ENCODE results near the gene MAFF.

DNA sequence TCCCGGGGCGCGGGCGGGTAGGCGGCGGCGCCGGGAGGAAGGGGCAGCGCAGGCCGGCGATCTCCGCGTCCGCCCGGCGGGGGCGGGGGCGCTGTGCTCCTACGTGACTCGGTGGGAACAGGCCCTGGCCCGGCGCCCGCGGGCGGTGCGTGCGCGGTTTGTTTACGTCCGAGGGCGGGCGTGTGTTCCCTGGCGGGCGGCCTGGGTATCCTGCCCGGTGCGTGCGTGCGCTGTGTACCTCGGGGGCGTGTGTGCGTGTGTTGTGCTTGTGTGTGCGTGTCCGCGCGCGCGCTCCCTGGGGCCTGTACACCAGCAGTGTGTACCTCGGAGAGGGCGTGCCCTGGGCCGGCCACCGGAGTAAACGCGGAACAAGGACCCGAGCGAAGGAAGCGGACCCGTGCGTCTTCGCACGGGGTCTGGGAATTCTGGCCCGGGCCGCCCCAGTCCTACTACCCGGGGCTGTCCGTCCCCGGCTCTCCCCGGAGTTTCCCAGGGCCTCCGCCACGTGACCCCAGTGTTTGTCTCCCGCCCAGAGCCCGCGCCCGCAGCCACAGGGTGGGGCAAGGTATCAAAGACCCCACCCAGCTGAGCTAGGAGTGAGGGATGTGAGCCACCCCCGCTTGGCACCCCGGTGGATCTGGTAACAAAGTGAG is 769 bp downstream of the MAFF start:
- TF ChIP-seq, protein P1, sequence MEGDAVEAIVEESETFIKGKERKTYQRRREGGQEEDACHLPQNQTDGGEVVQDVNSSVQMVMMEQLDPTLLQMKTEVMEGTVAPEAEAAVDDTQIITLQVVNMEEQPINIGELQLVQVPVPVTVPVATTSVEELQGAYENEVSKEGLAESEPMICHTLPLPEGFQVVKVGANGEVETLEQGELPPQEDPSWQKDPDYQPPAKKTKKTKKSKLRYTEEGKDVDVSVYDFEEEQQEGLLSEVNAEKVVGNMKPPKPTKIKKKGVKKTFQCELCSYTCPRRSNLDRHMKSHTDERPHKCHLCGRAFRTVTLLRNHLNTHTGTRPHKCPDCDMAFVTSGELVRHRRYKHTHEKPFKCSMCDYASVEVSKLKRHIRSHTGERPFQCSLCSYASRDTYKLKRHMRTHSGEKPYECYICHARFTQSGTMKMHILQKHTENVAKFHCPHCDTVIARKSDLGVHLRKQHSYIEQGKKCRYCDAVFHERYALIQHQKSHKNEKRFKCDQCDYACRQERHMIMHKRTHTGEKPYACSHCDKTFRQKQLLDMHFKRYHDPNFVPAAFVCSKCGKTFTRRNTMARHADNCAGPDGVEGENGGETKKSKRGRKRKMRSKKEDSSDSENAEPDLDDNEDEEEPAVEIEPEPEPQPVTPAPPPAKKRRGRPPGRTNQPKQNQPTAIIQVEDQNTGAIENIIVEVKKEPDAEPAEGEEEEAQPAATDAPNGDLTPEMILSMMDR (conservative IDR thresholded peaks at IDR 0.05 in 1 of 2, IDR thresholded peaks at IDR 0.05 in 1 of 2; ENCODE audit: low read depth in 1 of 2, low read length in 2 of 2), result no peak
- TF ChIP-seq EZH2 (IDR thresholded peaks at IDR 0.05; ENCODE audit: low read length, missing control alignments), result no peak

All from fibroblast of lung (primary cell).